RWPE1 (cell line): ENCODE results near the gene BTBD3.

ENCODE experiments used
- CTCF ChIA-PET: fragments of 350-600 bp; sonication (Branson Sonifier 250); formaldehyde crosslinking; extraction: SDS; loops from one replicate; lab custom pipeline; 2021; lab: Yijun Ruan, JAX
- POLR2A ChIA-PET: fragments of 400-600 bp; formaldehyde crosslinking; extraction: SDS; loops from one replicate; lab custom pipeline; 2020; ENCODE audit warnings: antibody characterized with exemption; ENCODE audit not compliant: low non-redundant PET; lab: Yijun Ruan, JAX
- DNase-seq: peaks from one replicate; pipeline ENCODE4 v3.0.0; 2012; ENCODE audit warnings: low spot score
- H3K27ac ChIP-seq: fragments of 450-650 bp; 2 replicates; pipeline ENCODE4 v1.5.1; 2017
- TF ChIP-seq, protein P1 (sequence below): fragments of 450-650 bp; conservative IDR thresholded peaks from 2 replicates; pipeline ENCODE4 v1.5.1; 2017; ENCODE audit warnings: low read depth, mild to moderate bottlenecking

Gene BTBD3

DNA sequence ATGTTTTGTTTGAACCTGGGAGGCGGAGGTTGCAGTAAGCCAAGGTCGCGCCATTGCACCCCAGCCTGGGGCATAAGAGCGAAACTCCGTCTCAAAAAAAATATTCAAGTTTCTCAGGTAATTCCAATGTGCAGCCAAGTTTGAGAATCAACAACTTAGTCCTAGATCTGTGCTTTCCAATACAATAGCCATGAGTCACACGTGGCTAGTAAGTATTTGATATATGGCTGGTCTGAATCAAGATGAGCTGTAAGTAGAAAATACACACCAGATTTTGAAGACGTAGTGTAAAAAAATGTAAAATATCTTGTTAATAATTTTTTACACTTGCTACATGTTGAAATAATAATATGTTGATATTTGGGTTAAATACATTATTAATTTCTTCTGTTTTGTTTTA lies 35.0 kb upstream of the BTBD3 start:
- DNase-seq, result no peak
- TF ChIP-seq, protein P1, sequence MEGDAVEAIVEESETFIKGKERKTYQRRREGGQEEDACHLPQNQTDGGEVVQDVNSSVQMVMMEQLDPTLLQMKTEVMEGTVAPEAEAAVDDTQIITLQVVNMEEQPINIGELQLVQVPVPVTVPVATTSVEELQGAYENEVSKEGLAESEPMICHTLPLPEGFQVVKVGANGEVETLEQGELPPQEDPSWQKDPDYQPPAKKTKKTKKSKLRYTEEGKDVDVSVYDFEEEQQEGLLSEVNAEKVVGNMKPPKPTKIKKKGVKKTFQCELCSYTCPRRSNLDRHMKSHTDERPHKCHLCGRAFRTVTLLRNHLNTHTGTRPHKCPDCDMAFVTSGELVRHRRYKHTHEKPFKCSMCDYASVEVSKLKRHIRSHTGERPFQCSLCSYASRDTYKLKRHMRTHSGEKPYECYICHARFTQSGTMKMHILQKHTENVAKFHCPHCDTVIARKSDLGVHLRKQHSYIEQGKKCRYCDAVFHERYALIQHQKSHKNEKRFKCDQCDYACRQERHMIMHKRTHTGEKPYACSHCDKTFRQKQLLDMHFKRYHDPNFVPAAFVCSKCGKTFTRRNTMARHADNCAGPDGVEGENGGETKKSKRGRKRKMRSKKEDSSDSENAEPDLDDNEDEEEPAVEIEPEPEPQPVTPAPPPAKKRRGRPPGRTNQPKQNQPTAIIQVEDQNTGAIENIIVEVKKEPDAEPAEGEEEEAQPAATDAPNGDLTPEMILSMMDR, result no peak
- H3K27ac ChIP-seq, result no peak overlapping the region
- POLR2A ChIA-PET, result no interaction called here
- CTCF ChIA-PET, result interaction anchor here (0.7 kb wide), 1 partner anchor 1606 kb away, joined by 3 read pairs; no protein-coding TSS in a partner anchor

- CTCF ChIA-PET, result interaction anchor here (0.6 kb wide), 1 partner anchor 15 kb away, joined by 3 read pairs; no protein-coding TSS in a partner anchor
- no peak overlapping the region for H3K27ac ChIP-seq
- no peak for DNase-seq
- POLR2A ChIA-PET, result no interaction called here
- TF ChIP-seq, protein P1, result no peak
Measured at GRCh38 chr20:11888648-11889047, 29.0 kb upstream of the BTBD3 start.

- ChIA-PET CTCF (interaction anchor here (0.6 to 0.7 kb wide), 2 partner anchors 62 to 121 kb away, joined by 3 read pairs; no protein-coding TSS in a partner anchor), POLR2A (no interaction called here)
Measured at GRCh38 chr20:11890331-11891076, 27.2 kb upstream of the BTBD3 start.

DNA sequence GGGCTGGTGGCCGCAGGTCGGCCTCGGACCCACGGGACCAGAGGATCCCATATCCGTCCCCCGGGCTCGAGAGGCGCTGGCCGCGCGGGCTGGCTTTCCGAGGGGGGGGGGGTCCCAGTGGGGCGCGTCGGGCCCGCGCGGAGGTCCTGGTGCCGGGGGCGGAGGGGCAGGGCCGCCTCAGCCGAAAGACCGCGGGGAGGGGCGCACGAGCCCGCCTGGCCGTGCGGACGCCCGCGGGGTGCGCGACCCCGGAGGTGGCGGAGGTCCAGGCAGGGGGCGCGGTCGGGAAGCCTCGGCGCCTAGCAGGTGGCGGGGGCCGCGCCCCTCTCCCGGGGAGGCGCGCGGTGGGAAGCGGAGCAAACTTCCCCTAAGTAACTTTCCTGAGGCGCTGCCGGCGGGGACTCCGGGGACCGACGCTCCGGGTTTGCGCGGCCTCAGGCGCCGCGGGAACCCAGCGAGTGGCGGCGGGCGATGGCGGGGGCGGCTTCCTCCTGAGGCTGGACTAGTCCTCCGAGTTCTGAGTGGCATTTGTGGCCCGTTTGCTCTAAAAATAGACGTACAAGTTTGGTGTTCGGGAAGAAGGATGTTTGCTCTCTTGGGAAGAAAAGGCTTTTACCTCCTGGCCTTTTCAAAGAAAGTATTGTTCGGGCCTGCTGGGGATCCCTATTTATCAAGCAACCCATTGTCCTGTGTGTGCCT lies 26.5 kb upstream of the BTBD3 start:
- POLR2A ChIA-PET, result no interaction called here
- peak; percentile 39 for DNase-seq

More at GRCh38 chr20:11890331-11891076, 27.2 kb upstream of the BTBD3 start:
- peak overlapping the region; percentile 92 for H3K27ac ChIP-seq
- peak; percentile 87 for DNase-seq
- TF ChIP-seq, protein P1, result no peak

DNA sequence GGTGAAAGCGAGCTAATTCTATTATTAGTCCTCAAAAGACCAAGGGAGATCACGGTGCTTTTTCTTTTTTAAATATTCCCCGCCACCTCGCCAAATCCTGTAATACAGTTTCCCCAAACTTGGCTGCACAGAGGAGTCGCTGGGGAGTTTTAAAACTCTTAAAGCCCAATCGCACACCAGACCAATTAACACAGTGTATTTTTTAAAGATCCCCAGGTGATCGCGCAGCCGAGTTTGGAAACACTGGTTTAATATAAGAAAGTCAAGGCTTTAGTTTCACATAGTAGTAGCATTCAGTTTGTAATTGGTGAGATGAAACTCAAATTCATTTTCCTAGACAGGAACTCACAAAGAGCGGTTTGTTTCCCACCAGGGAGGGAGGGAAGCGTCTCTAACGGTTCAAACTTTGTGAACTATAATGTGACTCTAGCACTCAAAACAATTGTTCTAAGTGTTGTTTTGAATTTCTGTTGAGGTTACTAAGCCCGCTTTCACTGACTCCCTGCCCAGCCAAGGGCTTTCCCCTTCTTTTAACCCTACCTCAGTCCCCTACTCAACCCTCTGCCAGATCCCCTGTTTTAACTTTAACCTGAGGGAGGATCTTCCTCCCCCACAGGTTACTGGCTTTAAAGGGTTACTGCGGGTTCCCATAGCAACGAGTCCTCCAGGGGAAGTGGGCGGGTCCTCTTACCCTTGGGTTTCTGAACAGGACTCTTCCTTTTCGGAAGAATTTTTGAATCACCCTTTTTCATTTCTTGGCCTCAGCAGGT lies 25.7 kb upstream of the BTBD3 start:
- CTCF ChIA-PET, result no interaction called here
- H3K27ac ChIP-seq, result peak overlapping the region; percentile 92
- DNase-seq, result peak; percentile 84
- POLR2A ChIA-PET, result no interaction called here
- TF ChIP-seq, protein P1, result no peak

More for the DNA sequence above, 26.5 kb upstream of the BTBD3 start:
- H3K27ac ChIP-seq, result peak overlapping the region; percentile 92
- TF ChIP-seq, protein P1, result no peak
- CTCF ChIA-PET, result no interaction called here

GRCh38 chr20:11894062-11894461 lies 23.6 kb upstream of the BTBD3 start:
- POLR2A ChIA-PET, result no interaction called here
- H3K27ac ChIP-seq, result no peak overlapping the region
- CTCF ChIA-PET, result interaction anchor here (0.6 to 0.7 kb wide), 2 partner anchors 34 to 41 kb away, joined by 4 to 5 read pairs; no protein-coding TSS in a partner anchor
- DNase-seq, result peak; percentile 26
- TF ChIP-seq, protein P1, result no peak
